K562 (cell line): Measurements from ENCODE around the gene PRKX. TPM values are rescaled to one million over a fixed set of nuclear protein-coding genes. Genes with fewer than 3 reads are reported as not detected.
A peak's percentile ranks its signal among the peaks of the same experiment; 100 is the strongest.

Experiments used
- ATAC-seq: fragments of 200-7000 bp; cut with Tn5 transposase; 3 replicates; pipeline ENCODE4 v1.9.1; 2020; ENCODE audit warnings: moderate library complexity
- BruUV-seq: library from RNA; stranded (reverse); fragments of 400-500 nt; replicated peaks from 2 replicates; lab custom pipeline; 2021; lab: Mats Ljungman, UMichigan
- CTCF ChIA-PET: fragments of 300-600 bp; formaldehyde crosslinking; extraction: SDS; loops from one replicate; lab custom pipeline; 2021; ENCODE audit warnings: low intra/inter-chr PET ratio; lab: Yijun Ruan, JAX
- POLR2A ChIA-PET: fragments of 300-600, 350-650 bp; sonication (Branson Sonifier 250); formaldehyde crosslinking; extraction: SDS; loops from one replicate; lab custom pipeline; 2021; ENCODE audit warnings: antibody characterized with exemption, inconsistent platforms; lab: Yijun Ruan, JAX
- DNase-seq, 4 experiments: peaks; one replicate each; pipeline versions ENCODE4 v3.0.0 to v3.0.0-alpha.2; 2011 to 2018; ENCODE audit warnings: low spot score in 3 of 4, mixed read lengths in 3 of 4; ENCODE audit errors: extremely low read depth in 1 of 4
- FAIRE-seq: peaks from 2 replicates; lab custom pipeline; 2011; peaks lifted over from hg19 to GRCh38; lab: Jason Lieb, UNC
- H2AFZ ChIP-seq: 2 replicates; pipeline ENCODE4 v1.6.0; 2011; ENCODE audit warnings: low read depth, low read length, control low read depth, inconsistent platforms
- H3K27ac ChIP-seq: fragments of 200-600 bp; 3 replicates; pipeline ENCODE4 v1.8.0; 2011; ENCODE audit warnings: low read depth, mild to moderate bottlenecking, control low read depth, inconsistent platforms, low read length, moderate library complexity, mixed read lengths; ENCODE audit errors: extremely low read depth
- H3K27me3 ChIP-seq, 2 experiments: fragments of 300-600 bp in 1 of 2; 2 replicates in 1 of 2; 3 replicates in 1 of 2; pipeline versions ENCODE4 v1.6.0 to v1.8.0; 2011; ENCODE audit warnings: inconsistent platforms in 2 of 2, low read length in 2 of 2, mild to moderate bottlenecking in 1 of 2, mixed read lengths in 1 of 2, moderate library complexity in 1 of 2; ENCODE audit not compliant: control insufficient read depth in 2 of 2, insufficient read depth in 2 of 2
- H3K36me3 ChIP-seq: fragments of 300-600 bp; 3 replicates; pipeline ENCODE4 v1.8.0; 2011; ENCODE audit warnings: mild to moderate bottlenecking, low read length, inconsistent platforms; ENCODE audit not compliant: control insufficient read depth, insufficient read depth
- H3K4me1 ChIP-seq, 2 experiments: fragments of 200-600 bp in 1 of 2; replicated peaks in 1 of 2; 2 replicates in 1 of 2; 3 replicates in 1 of 2; pipeline versions ENCODE4 v1.5.1 to v1.8.0; 2011; ENCODE audit warnings: inconsistent platforms in 2 of 2, low read length in 2 of 2, mild to moderate bottlenecking in 1 of 2, mixed read lengths in 1 of 2, moderate library complexity in 1 of 2; ENCODE audit not compliant: control insufficient read depth in 2 of 2, insufficient read depth in 2 of 2
- H3K4me2 ChIP-seq: 2 replicates; pipeline ENCODE4 v1.6.1; 2011; ENCODE audit warnings: low read length, control low read depth, inconsistent platforms, mixed read lengths; ENCODE audit not compliant: insufficient read depth
- H3K4me3 ChIP-seq: fragments of 200-600 bp; sonication (generic), shearing (Covaris generic); 2 replicates; pipeline ENCODE4 v1.5.1; 2016; ENCODE audit warnings: control low read depth, inconsistent platforms
- H3K79me2 ChIP-seq: fragments of 200-600 bp; 3 replicates; pipeline ENCODE4 v1.8.0; 2011; ENCODE audit warnings: low read length, inconsistent platforms; ENCODE audit not compliant: control insufficient read depth, insufficient read depth
- H3K9ac ChIP-seq, 2 experiments: 2 replicates each; pipeline versions ENCODE4 v1.6.0 to v1.6.1; 2011; ENCODE audit warnings: low read depth in 2 of 2, low read length in 2 of 2, control low read depth in 1 of 2, inconsistent platforms in 1 of 2, mild to moderate bottlenecking in 1 of 2, mixed read lengths in 1 of 2; ENCODE audit not compliant: insufficient read depth in 1 of 2
- H3K9me1 ChIP-seq: one replicate; pipeline ENCODE4 v1.6.0; 2011; ENCODE audit warnings: inconsistent platforms, mild to moderate bottlenecking, low read length, moderate library complexity; ENCODE audit not compliant: control insufficient read depth, insufficient read depth
- H3K9me3 ChIP-seq: replicated peaks from 2 replicates; pipeline ENCODE4 v1.5.1; 2011; ENCODE audit warnings: low read depth, low read length, inconsistent platforms; ENCODE audit not compliant: control insufficient read depth, insufficient read depth
- H4K20me1 ChIP-seq: replicated peaks from 2 replicates; pipeline ENCODE4 v1.6.1; 2011; ENCODE audit warnings: low read length, inconsistent platforms, mixed read lengths; ENCODE audit not compliant: control insufficient read depth, insufficient read depth
- ATF1 ChIP-seq, 2 experiments: fragments of 450-650 bp in 1 of 2; IDR thresholded peaks; 2 replicates each; pipeline ENCODE4 v1.6.1; 2016; ENCODE audit warnings: missing compliant biosample characterization in 1 of 2, missing genetic modification characterization in 1 of 2
- CREM ChIP-seq: IDR thresholded peaks from 2 replicates; pipeline ENCODE4 v1.6.1; 2014; ENCODE audit warnings: antibody characterized with exemption, low read depth
- FOSL1 ChIP-seq: fragments of 200-800 bp; sonication (Bioruptor generic); conservative IDR thresholded peaks from 2 replicates; pipeline ENCODE4 v1.6.1; 2016; ENCODE audit warnings: missing genetic modification characterization, missing compliant biosample characterization
- JUND ChIP-seq, 2 experiments: IDR thresholded peaks; 2 replicates in 1 of 2; 3 replicates in 1 of 2; pipeline ENCODE4 v1.6.1; 2011; ENCODE audit warnings: borderline replicate concordance in 2 of 2, low read depth in 2 of 2, low read length in 2 of 2, improper control_type of control experiment in 1 of 2, missing biosample characterization in 1 of 2, missing genetic modification characterization in 1 of 2, missing genetic modification reagents in 1 of 2
- MEIS2 ChIP-seq: fragments of 450-650 bp; IDR thresholded peaks from 2 replicates; pipeline ENCODE4 v1.6.1; 2014; ENCODE audit warnings: mild to moderate bottlenecking; ENCODE audit not compliant: partially characterized antibody
- SP1 ChIP-seq: sonication (generic); formaldehyde crosslinking; IDR thresholded peaks from 2 replicates; pipeline ENCODE4 v1.8.1; 2022; ENCODE audit warnings: mild to moderate bottlenecking, missing genetic modification reagents
- WGBS: fragments of 100-300 bp; shearing (Covaris generic); methylation state at CpG from one replicate; pipeline ENCODE4 v1.1.6; 2016; ENCODE audit warnings: low coverage, mixed read lengths; ENCODE audit not compliant: insufficient coverage; ENCODE audit errors: missing lambda C conversion rate; 5-methylcytosine and 5-hydroxymethylcytosine counted together
- in situ Hi-C: fragments of 300-500 bp; cut with MboI; formaldehyde crosslinking; loops from 4 replicates; pipeline ENCODE4 v1.15.0; 2018; ENCODE audit warnings: inconsistent platforms, mixed read lengths
- intact Hi-C: fragments of 100-400 bp; cut with micrococcal nuclease; formaldehyde crosslinking; loops from 2 replicates; pipeline ENCODE4 v1.14.2; 2022
- polyA plus RNA-seq, 8 experiments: library from polyadenylated mRNA; depleted of rRNA in 4 of 8; stranded (reverse) in 5 of 8; unstranded in 3 of 8; fragments of >200 nt; fragmentation: Nextera tagmentation in 2 of 8; fragmentation: Illumina TruSeq in 1 of 8; extraction: Ambion mirVana in 2 of 8; extraction: Trizol in 1 of 8; gene quantifications; 2 replicates each; pipeline versions ENCODE4 v1.2.1 to v1.2.3, GENCODE V29; 2011 to 2014; ENCODE audit warnings: inconsistent platforms in 1 of 8, missing spikeins in 1 of 8
- total RNA-seq, 7 experiments: library from RNA; depleted of rRNA in 6 of 7; stranded (reverse); fragments of >200 nt in 6 of 7; fragmentation: Illumina TruSeq in 2 of 7; extraction: Trizol in 2 of 7; gene quantifications; 2 replicates each; pipeline versions ENCODE4 v1.2.1 to v1.2.3, GENCODE V29; 2011 to 2021; ENCODE audit warnings: low replicate concordance in 1 of 7
- TF ChIP-seq, protein P1 (sequence below): fragments of 450-650 bp; IDR thresholded peaks from 2 replicates; pipeline ENCODE4 v1.6.1; 2016
- TF ChIP-seq, protein P2 (sequence below): IDR thresholded peaks from 2 replicates; pipeline ENCODE4 v1.6.1; 2011; ENCODE audit not compliant: insufficient read length; ENCODE audit errors: extremely low read depth
- TF ChIP-seq, protein P3 (sequence below), 2 experiments: IDR thresholded peaks in 1 of 2; conservative IDR thresholded peaks in 1 of 2; 2 replicates each; pipeline ENCODE4 v1.6.1; 2016; ENCODE audit warnings: low read depth in 2 of 2, mild to moderate bottlenecking in 1 of 2, missing compliant biosample characterization in 1 of 2, missing genetic modification characterization in 1 of 2, moderate library complexity in 1 of 2

Gene PRKX
- total and polyA plus RNA-seq, 9 of the 15 experiments (the other 6 are each of a cell fraction or from before 2014, with no cell fraction given): 3.3 to 29.4 (median 23.7) TPM

DNA sequence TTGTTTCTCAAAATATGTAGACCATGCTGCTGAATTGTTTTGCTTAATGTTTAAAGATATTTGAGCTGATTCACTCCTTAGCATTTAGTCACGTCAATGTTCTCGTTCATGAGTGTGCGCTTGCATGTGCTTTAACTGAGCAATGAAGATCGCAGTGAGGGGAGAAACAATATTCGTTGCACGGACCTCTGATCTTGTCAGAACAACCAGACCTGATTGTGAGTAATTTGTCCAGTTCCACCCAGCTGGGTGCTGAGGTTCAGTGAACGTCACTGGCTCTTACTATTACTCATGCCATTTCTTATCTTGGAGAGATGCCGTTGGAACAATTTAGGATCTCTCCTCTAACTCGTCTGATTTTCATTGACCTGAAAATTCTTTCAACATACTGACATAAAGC, 15.0 kb upstream of the PRKX start:
- ATAC-seq (peak; percentile 66), DNase-seq (peak in 1 of 4 experiments; percentile 21), FAIRE-seq (no peak)
- H3K9me1 ChIP-seq: no peaks in the 10 kb centered on the region
- H3K4me1 ChIP-seq: no peaks in the 10 kb centered on the region; a peak in 2 of 5 replicates
- POLR2A ChIA-PET: interaction anchor here (1.9 kb wide), 1 partner anchor 10 kb away, joined by 9 read pairs; no protein-coding TSS in a partner anchor
- H2AFZ ChIP-seq: 0 out of 2 replicates have a peak overlapping the region, but pooled peaks have one; percentile 39
- no peak overlapping the region for H3K9ac ChIP-seq
- H3K27ac ChIP-seq: no peak overlapping the region
- H3K27me3 ChIP-seq: no peaks in the 10 kb centered on the region
- in situ Hi-C loops: no loop called here
- H3K36me3 ChIP-seq: no peaks in the 10 kb centered on the region
- H3K79me2 ChIP-seq: no peaks in the 10 kb centered on the region
- WGBS: 2% methylated on average over 9 of the region's 9 CpGs
- no peak overlapping the region for H3K4me3 ChIP-seq
- CTCF ChIA-PET: no interaction called here
- intact Hi-C loops: no loop called here
- H4K20me1 ChIP-seq: no peaks in the 10 kb centered on the region
- no TSS peak for BruUV-seq
- no peaks in the 10 kb centered on the region for H3K9me3 ChIP-seq
- no peak overlapping the region; the same call in 1 of the 2 replicates for H3K4me2 ChIP-seq
- TF ChIP-seq, protein P1, sequence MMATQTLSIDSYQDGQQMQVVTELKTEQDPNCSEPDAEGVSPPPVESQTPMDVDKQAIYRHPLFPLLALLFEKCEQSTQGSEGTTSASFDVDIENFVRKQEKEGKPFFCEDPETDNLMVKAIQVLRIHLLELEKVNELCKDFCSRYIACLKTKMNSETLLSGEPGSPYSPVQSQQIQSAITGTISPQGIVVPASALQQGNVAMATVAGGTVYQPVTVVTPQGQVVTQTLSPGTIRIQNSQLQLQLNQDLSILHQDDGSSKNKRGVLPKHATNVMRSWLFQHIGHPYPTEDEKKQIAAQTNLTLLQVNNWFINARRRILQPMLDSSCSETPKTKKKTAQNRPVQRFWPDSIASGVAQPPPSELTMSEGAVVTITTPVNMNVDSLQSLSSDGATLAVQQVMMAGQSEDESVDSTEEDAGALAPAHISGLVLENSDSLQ: no peak
- TF ChIP-seq JUND (IDR thresholded peaks at IDR 0.05; ENCODE audit: borderline replicate concordance, low read depth, low read length) (0 out of 2 replicates have a peak, but pooled peaks have one; percentile 9), JUND (tag; IDR thresholded peaks at IDR 0.05; ENCODE audit: borderline replicate concordance, low read depth, low read length) (0 out of 3 replicates have a peak, but pooled peaks have one; percentile 26), MEIS2 (peak; percentile 24), FOSL1 (peak; percentile 69), SP1 (no peak), ATF1 (CRISPR knock-in tag; IDR thresholded peaks at IDR 0.05) (no peak), ATF1 (tag; IDR thresholded peaks at IDR 0.05) (peak; percentile 34), CREM (peak; percentile 64)
- TF ChIP-seq, protein P2, sequence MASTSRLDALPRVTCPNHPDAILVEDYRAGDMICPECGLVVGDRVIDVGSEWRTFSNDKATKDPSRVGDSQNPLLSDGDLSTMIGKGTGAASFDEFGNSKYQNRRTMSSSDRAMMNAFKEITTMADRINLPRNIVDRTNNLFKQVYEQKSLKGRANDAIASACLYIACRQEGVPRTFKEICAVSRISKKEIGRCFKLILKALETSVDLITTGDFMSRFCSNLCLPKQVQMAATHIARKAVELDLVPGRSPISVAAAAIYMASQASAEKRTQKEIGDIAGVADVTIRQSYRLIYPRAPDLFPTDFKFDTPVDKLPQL: no peak
- TF ChIP-seq, protein P3, sequence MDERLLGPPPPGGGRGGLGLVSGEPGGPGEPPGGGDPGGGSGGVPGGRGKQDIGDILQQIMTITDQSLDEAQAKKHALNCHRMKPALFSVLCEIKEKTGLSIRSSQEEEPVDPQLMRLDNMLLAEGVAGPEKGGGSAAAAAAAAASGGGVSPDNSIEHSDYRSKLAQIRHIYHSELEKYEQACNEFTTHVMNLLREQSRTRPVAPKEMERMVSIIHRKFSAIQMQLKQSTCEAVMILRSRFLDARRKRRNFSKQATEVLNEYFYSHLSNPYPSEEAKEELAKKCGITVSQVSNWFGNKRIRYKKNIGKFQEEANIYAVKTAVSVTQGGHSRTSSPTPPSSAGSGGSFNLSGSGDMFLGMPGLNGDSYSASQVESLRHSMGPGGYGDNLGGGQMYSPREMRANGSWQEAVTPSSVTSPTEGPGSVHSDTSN (CRISPR knock-in tag; IDR thresholded peaks at IDR 0.05; ENCODE audit: low read depth): no peak
- TF ChIP-seq, protein P3 (tag; conservative IDR thresholded peaks at IDR 0.05; ENCODE audit: low read depth): 0 out of 2 replicates have a peak, but pooled peaks have one; percentile 6
